Measurements from ENCODE around the gene GPATCH1. TPM values are rescaled to one million over a fixed set of nuclear protein-coding genes. Genes with fewer than 3 reads are reported as not detected.

Gene GPATCH1
- total and polyA plus RNA-seq, 2 of the 13 experiments (the other 11 are each of a cell fraction or from before 2014, with no cell fraction given), result 6.8 to 6.9 TPM

DNA sequence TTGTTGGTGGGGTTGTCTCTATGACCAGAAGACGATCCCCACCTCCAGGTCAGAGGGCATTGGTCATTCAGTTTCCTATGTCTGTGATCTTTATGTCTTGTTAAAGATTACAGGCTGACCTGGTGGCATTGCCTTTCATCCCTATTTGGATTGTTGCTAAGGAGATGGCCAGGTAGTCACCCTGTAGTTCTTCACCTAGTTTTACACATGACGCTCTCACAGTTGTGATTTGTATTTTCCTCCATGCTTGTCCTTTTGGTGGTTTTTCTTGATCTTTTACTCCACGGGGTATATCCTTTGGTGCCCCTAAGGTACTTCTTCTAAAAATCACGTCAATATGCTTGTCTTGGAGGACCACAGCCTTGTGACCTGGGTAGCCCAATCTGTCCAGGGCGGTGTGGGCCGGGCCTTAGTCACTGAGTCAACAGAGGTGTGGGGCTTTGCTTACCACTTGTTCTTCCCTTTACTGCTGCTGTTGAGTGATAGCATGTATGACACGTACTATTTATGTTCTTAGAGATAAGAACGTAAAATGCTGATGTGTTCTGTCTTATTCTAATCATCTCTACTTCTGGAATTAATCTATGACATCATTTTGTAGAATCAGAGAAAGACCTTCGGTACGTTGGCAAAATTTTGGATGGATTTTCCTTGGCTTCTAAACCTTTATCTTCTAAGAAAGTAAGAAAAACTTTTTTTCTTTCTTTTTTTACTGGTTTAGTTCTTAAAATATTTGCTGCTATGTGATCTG is 20.1 kb downstream of the GPATCH1 start (continued):
- TF ChIP-seq, protein P1, sequence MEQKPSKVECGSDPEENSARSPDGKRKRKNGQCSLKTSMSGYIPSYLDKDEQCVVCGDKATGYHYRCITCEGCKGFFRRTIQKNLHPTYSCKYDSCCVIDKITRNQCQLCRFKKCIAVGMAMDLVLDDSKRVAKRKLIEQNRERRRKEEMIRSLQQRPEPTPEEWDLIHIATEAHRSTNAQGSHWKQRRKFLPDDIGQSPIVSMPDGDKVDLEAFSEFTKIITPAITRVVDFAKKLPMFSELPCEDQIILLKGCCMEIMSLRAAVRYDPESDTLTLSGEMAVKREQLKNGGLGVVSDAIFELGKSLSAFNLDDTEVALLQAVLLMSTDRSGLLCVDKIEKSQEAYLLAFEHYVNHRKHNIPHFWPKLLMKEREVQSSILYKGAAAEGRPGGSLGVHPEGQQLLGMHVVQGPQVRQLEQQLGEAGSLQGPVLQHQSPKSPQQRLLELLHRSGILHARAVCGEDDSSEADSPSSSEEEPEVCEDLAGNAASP (CRISPR knock-in tag; IDR thresholded peaks at IDR 0.05; ENCODE audit: borderline replicate concordance), result peak; percentile 72; the same call in 1 of the 2 replicates
- TF ChIP-seq, protein P2, sequence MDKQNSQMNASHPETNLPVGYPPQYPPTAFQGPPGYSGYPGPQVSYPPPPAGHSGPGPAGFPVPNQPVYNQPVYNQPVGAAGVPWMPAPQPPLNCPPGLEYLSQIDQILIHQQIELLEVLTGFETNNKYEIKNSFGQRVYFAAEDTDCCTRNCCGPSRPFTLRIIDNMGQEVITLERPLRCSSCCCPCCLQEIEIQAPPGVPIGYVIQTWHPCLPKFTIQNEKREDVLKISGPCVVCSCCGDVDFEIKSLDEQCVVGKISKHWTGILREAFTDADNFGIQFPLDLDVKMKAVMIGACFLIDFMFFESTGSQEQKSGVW (CRISPR knock-in tag; IDR thresholded peaks at IDR 0.05; ENCODE audit: borderline replicate concordance), result no peak
- TF ChIP-seq NFE2L2 (IDR thresholded peaks at IDR 0.05; ENCODE audit: low read length) (no peak), HOXA9 (CRISPR knock-in tag; IDR thresholded peaks at IDR 0.05; ENCODE audit: borderline replicate concordance) (no peak), EP300 (IDR thresholded peaks at IDR 0.05; ENCODE audit: low read depth in 2 of 2, low read length in 2 of 2) (peak; percentile 52 to 87; a peak in 3 of 4 replicates), EP300 (CRISPR knock-in tag; IDR thresholded peaks at IDR 0.05; ENCODE audit: borderline replicate concordance) (peak; percentile 53; the same call in 1 of the 2 replicates), IKZF1 (IDR thresholded peaks at IDR 0.05) (no peak), ZNF563 (CRISPR knock-in tag; IDR thresholded peaks at IDR 0.05) (no peak), ZNF143 (CRISPR knock-in tag; IDR thresholded peaks at IDR 0.05) (no peak), PHF20 (CRISPR knock-in tag; IDR thresholded peaks at IDR 0.05) (no peak), AGO1 (IDR thresholded peaks at IDR 0.05; ENCODE audit: low read depth, low read length, poor library complexity, severe bottlenecking) (no peak), CCAR2 (optimal IDR thresholded peaks at IDR 0.05; ENCODE audit: low read depth, low read length) (no peak), ZNF333 (CRISPR knock-in tag; IDR thresholded peaks at IDR 0.05; ENCODE audit: borderline replicate concordance) (no peak), ZNF138 (CRISPR knock-in tag; IDR thresholded peaks at IDR 0.05; ENCODE audit: low read depth) (no peak), EZH2 (conservative IDR thresholded peaks at IDR 0.05; ENCODE audit: low read depth, low read length) (no peak), ZNF335 (CRISPR knock-in tag; IDR thresholded peaks at IDR 0.05) (no peak), ZNF24 (IDR thresholded peaks at IDR 0.05) (no peak), GATA4 (IDR thresholded peaks at IDR 0.05; ENCODE audit: borderline replicate concordance, low read depth) (peak; percentile 88), KDM5A (IDR thresholded peaks at IDR 0.05; ENCODE audit: borderline replicate concordance, low read length) (no peak)
- TF ChIP-seq, protein P3, sequence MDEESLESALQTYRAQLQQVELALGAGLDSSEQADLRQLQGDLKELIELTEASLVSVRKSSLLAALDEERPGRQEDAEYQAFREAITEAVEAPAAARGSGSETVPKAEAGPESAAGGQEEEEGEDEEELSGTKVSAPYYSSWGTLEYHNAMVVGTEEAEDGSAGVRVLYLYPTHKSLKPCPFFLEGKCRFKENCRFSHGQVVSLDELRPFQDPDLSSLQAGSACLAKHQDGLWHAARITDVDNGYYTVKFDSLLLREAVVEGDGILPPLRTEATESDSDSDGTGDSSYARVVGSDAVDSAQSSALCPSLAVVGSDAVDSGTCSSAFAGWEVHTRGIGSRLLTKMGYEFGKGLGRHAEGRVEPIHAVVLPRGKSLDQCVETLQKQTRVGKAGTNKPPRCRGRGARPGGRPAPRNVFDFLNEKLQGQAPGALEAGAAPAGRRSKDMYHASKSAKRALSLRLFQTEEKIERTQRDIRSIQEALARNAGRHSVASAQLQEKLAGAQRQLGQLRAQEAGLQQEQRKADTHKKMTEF (CRISPR knock-in tag; IDR thresholded peaks at IDR 0.05), result peak; percentile 65
- TF ChIP-seq, protein P4, sequence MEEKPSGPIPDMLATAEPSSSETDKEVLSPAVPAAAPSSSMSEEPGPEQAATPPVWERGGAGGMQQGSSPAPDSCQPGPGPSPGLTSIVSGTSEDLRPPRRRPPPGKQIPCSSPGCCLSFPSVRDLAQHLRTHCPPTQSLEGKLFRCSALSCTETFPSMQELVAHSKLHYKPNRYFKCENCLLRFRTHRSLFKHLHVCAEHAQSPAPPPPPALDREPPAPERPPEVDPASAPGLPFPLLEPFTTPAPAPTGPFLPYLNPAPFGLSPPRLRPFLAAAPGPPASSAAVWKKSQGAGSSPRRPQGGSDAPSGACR (CRISPR knock-in tag; IDR thresholded peaks at IDR 0.05), result no peak
- TF ChIP-seq, protein P5, sequence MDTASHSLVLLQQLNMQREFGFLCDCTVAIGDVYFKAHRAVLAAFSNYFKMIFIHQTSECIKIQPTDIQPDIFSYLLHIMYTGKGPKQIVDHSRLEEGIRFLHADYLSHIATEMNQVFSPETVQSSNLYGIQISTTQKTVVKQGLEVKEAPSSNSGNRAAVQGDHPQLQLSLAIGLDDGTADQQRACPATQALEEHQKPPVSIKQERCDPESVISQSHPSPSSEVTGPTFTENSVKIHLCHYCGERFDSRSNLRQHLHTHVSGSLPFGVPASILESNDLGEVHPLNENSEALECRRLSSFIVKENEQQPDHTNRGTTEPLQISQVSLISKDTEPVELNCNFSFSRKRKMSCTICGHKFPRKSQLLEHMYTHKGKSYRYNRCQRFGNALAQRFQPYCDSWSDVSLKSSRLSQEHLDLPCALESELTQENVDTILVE (CRISPR knock-in tag; IDR thresholded peaks at IDR 0.05), result no peak
- TF ChIP-seq, protein P6, sequence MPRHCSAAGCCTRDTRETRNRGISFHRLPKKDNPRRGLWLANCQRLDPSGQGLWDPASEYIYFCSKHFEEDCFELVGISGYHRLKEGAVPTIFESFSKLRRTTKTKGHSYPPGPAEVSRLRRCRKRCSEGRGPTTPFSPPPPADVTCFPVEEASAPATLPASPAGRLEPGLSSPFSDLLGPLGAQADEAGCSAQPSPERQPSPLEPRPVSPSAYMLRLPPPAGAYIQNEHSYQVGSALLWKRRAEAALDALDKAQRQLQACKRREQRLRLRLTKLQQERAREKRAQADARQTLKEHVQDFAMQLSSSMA (CRISPR knock-in tag; IDR thresholded peaks at IDR 0.05), result no peak
